HG02981 (cell line): ENCODE results near the gene ZMAT5.

Source experiments
- ATAC-seq: cut with Tn5 transposase; IDR thresholded peaks from one replicate; pipeline ENCODE4 v1.9.1; 2021; ENCODE audit warnings: mild to moderate bottlenecking, moderate library complexity; ENCODE audit not compliant: unreplicated experiment

ZMAT5 gene

DNA sequence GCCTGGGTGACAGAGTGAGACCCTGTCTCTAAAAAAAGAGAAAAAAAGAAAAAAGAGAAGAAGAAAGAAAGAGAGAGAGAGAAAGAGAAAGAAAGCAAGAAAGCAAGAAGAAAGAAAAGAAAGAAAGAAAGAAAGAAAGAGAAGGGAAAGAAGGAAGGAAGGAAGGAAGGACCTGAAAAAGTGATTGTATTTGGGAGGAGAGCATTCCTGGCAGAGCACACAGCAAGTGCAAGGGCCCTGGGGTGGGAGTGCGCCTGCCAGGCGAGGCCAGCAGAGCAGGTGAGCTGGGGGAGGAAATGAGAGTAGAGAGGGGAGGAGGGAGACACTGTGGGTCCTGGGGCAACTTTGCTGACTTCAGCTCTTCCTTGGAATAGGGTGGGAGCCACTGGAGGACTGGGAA, 54.7 kb downstream of the ZMAT5 start:
- no peak for ATAC-seq

DNA sequence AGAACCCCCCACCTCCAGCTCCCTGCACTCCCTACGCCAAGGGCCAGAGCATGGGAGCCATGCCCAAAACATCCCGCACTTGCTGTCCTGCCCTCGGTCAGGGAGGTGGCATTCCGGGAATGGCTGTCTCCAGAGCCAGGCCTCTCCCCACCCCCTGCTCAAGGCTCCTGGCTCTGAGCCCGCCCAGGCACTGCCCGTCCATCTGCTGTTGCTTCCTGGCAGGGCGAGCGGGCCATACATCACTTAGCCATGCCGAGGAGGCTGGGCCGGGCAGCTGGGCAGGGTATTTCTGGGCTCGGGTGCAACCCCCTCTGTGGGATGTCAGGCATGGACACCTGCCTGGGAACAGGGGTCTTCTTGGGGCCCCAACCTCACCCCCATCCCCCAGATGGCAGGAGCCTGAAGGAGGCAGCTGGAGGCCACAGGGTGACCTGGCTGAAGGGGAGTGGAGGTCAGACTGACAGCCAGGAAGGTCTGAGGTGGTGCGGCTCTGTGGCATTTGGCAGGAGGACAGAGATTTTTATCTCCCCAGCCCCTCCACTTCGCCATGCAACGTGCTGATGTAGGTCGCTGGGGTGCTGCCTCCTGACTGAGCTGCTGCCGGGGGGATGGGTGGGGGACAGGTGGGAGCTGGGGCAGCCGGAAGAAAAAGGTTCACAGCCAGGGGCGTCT, 55.7 kb downstream of the ZMAT5 start:
- no peak for ATAC-seq

DNA sequence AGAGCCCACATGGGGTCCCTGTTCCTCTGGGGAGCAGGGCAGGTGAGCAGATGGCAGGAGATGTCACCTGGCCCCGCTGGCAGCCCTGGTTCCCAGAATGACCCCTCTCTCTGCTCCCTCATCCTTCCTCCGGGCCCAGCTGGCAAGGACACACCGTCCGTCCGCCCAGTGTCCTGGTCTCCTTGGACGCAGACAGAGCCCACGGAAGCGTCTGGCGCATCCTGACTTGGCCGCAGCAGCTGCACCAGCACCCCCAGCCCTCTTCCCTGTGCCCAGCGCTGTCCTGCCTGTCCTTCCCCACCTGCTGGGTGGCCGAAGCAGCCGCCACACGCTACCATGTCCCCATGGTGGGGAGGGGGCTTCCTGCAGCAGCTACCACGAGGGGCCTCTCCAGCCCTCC, 56.6 kb downstream of the ZMAT5 start:
- ATAC-seq = no peak

DNA sequence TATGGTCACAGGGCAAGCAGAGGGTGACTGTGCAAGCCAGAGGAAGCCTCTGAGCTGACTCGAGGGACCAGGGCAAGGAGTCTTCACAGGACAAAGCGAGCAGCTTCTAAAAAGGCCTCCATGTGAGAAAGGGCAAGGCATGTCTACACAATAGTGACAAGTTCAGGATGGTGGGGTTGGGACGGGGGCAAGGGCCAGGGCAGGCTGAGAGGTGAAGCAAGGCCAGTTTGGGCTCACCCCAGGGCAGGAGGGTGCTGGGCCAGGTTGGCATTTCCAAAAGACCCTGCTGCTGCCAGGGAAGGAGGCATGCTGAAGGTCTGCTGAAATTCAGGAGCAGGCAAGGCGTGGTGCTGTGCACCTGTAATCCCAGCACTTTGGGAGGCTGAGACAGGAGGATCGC, 59.3 kb downstream of the ZMAT5 start:
- ATAC-seq = no peak

DNA sequence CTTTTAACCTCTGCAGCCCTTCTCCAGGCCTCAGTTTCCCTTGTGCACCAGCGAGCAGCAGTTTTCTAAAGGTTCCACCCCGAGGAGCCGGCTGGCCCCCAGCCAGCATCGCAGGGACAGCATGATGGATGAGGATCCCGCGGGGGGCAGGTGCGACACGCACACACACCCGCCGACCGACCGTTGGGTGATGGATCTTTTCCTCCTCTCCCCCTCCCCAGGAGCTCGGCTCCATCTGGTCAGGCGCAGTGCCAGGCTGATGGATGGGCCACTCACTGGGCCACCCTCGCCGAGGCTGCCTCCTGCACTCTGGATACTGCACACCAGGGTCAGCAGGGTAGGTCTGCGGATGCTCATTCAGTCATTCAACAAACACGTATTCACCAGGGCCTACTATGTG, 59.8 kb downstream of the ZMAT5 start:
- ATAC-seq = no peak

DNA sequence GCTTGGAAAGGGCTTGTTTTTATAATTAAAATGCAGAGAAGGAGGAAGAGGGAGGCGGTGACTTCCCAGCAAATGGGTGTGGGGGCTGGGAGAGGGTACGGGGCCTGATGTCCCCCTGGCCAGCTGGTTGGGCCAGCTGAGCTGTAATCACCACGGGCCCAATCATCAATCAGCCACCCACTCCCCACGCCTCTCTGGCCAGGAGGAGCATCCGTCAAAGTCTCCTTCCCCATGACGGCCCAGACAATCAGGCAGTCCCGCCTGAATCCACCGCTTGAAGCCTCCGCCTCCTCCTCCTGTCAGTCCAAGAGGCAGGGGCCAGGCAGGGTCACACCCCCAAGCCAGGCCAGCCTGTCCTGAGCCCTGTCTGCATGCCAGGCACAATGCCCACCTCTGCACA, 60.3 kb downstream of the ZMAT5 start:
- ATAC-seq = no peak

DNA sequence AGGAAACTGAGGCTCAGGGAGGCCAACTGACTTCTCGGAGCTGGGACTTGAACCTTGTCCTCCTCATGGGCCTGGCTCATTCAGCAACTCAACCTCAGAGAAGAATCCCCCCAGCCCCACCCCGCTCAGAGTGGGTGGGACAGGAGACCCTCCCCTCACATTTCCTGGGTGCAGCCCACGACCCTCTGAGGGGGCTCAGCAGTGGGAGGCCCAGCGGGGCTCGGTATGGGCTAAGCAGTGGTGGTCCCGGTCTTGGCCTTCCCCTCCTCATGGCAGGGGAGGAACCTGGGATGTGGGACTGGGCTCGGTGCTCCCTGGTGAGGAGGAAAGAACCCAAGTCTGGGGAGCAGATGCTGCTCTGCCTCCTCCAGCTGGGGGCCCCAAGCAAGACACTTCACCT, 61.2 kb downstream of the ZMAT5 start:
- ATAC-seq = no peak

DNA sequence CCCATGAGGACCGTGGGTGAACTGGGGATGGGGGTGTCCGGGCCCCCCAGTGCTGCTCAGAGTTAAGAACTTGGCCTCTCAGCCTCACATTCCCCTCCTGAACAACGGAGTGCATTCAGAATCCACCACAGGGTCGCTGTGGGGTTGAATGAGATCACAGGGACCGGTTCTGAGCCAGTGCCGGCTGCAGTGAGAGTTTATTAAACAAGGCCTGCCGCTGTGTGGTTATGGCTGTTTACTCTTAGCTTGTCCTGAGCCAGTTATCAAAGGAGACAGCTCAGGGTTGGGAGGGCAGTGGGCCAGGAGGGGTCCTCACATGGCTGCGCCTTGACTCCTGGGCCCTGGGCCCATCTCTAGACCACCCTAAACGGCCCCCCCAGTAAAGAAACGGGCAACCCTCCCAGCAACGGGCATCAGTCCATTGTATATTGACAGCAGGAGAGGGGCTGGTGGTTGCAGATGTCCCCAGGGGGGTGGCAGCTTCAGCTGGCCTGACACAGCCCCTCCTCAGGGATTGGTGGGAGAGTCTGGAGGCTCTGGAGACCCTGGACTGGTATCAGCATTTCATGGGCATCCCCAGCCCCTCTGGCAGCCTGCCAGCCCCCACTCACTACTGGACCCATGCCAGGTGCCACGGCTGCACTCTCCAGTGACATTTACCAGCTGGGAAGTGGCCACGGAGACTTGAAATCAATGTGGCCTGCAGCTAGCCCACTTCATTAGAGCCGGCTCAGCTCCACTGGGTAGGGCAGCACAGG, 62.1 kb downstream of the ZMAT5 start:
- no peak for ATAC-seq

DNA sequence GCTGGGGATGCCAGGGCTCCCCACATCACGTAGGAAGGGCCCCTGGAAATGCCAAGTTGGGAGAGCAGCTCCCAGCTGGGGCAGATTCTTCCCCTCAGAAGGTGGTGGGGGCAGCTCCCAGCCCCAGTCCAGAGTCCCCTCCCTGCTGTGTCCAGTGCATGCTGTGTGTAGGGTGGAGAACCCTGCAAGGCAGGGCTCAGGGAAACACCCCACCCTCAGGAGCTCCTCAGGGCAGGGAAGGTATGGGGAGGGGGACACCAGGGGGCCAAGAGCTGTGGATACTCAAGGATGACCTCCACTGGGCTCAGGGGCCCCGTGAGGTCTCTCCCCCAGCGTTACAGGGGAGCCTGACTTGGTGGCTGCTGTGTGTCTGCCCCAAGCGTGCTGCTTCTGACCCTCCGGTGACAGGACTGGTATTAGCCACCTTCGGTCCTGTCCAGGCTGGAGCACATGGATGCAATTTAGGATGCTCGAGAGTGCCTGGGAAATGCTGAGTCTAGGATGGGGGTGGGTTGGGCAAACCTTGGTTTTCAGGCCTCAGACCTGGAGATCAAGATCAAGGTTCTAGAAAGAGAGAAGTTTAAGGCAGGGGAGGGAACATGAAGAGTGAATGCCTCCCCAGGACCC, 63.1 kb downstream of the ZMAT5 start:
- ATAC-seq = no peak

DNA sequence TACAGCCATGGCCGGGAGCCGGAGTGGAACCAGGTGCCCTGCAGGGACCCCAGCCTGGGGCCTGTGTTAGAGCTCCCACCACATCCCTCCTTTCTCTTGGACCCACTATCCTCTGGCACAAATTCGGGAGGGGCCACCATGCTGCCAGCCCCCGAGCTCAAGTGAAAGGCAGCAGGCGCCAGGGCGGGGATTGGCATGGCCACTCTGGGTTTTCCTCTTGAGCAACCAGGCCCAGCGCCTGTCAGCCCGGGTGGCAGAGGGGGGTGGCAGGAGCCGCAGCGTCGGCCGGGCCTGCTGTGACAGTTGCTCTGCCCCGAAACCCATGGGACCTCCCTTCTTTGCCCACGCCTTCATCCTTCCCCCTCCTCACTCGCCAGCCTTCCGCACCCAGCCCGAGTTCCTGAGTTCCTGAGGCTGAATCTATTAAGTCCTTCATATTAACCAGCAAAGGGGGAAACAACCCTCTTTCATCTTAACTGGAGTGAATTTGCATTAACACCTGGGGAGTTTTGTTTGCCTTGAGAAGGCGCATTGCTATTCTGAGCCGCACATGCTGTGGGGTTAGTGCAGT, 63.8 kb downstream of the ZMAT5 start:
- ATAC-seq = no peak

DNA sequence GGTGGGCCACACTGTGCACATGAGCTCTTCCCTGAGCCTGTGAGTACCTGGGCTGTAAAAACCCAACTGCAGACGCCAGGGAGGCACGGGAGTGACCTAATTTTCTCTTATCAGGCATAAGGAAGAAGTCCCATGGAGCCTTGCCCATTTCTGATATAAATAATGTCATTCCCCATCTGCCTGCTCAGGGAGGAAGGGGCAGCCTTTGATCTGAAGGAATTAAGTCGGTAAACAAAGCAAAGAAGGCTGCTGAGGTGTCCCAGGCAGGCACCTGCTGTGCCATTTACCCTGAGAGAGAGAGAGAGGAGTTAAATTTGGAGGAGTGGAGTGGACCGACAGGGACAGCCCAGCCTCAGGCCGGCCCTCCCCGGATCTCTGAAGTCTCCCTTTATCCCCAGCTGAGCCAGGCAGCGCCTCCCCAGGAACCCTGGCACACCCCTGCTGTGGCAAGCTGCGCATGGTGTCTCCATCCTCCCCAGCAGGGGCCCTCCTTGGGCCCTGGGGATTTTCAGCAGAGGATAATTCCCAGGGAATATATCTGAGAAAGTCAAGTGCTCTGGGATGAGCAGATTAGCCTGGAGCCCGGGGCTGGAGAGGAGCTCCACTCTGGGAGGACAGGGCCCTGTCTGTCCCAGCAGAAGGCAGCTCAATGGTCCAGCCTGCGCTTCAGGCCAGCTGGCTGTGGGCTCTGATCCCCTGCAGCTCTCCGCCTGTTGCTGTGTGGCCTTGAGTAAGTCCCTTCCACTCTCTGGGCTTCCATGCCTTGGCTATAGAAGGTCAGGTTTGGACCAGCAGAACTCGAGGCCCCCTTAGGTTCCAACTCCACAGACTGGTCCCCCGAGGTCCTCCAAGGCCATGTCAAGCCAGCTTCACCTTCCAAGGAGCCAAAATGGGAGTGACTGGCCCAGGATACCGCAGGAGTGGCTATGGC, 64.5 kb downstream of the ZMAT5 start:
- no peak for ATAC-seq

DNA sequence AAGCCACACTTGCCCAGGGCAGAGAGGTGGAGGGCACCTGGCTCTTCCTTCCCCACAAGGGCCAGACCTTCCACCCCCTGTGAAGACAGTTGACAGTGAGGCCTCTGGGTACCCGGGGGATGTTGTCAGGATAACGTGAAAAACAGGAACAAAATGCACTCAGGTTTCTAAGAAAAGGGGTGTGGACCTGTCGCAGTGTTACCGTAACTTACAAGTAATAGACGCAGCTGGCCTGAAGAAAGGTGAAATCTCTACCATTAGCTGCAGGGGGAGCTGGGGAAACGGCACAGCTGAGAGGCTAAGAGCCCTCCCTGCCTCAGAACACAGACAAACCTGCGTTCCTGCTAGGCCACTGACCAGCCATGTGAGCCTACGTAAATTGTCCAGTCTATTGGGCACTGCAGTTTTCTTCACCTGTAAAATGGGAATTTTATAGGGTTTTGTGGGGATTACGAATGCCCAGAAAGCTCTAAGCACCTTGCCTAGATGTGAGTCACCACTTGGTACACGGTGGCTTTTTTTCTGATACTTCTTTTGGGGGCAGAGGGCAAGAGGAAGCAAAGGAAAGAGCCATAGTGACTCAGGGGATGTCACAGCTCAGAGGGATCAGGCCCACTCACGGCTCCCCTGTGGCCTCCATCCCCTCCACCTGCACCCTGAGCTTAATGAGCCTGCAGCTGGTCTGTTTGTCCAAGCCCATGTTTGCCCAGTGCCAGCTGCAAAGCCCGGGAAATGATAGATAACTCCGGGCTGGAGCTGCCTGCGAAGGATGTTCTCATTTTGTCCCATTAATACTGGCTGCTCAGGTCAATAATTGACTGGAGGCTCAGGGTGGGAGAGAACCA, 65.4 kb downstream of the ZMAT5 start:
- ATAC-seq = no peak

DNA sequence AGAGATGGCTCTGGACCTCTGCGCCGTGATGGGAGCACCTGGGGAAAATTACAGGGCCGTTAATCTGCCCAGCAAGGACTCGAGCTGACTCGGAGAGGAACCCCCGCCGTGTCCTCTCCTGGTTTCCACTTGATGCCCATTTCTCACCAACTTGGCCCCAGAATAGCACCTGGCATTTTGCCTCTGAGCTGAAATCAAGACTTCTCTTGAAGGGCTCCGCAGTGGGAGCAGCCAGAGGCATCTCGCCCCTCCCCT, 66.0 kb downstream of the ZMAT5 start:
- ATAC-seq = no peak

DNA sequence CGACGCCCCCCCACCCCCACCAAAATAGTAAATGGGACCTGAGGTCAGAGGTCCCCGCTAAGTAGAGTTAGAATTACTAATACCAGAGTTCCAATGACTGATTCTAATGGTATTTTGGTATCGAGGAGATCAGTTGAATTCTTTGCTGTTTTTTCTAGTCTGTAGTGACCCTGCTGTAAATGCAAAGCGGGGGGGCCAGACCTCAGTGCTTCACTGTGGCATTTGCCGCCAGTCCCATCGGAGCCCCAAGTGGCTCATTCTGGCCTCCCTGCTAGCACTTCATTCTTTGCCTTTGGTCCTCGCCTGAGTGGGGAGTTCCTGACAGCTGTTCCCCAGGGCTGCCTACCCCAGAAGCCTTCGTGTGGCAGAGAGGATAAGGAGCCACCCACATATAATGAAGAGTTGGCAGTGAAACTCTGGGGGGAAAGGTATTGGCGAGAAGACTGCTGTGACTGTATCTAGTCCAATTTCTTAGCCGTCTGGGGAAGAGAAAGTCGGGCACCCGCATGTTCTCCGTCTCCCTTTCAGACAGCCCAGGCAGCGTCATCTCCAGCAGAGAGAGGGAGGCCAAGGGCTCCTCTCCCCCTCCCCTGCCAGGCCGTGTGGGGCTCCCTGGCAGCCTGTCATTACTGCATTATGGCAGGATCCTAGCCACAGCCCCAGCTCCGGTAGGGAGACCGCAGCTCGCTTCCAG, 66.5 kb downstream of the ZMAT5 start:
- ATAC-seq = no peak

DNA sequence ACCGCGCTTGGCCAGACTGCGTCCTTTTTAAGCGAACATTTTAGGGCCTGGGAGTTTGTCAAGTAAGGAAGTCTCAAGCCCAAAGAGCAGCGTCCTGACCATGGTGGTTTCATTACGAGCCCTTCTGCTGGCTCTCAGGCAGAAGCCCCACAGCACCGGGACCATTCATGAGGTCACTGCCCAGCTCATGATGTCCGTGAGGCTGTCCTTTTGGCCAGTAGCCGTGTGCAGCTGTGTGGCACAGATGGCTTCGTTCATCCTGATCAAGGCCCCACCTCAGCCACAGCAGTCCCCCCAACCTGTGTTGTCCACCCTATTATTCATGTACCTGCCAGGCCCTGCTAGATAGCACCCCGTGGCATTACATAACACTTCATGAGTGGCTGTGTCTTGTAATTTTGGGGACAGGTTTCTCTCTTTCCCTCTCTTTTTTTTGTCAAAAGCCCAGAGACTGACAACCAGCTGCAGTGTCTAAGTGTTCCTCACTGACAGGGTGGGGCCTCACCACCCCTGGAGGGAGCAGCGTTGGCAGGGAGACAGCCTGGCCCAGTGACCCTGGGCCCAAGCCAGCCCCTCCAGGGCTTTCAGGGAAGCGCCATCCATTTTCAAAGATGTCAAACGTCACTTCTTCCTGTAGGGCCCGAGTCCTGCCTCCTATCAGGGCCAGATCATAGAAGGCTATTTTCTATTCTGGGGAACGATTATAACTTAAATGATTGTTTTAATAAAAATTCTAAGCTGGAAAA, 68.8 kb downstream of the ZMAT5 start:
- ATAC-seq = no peak

DNA sequence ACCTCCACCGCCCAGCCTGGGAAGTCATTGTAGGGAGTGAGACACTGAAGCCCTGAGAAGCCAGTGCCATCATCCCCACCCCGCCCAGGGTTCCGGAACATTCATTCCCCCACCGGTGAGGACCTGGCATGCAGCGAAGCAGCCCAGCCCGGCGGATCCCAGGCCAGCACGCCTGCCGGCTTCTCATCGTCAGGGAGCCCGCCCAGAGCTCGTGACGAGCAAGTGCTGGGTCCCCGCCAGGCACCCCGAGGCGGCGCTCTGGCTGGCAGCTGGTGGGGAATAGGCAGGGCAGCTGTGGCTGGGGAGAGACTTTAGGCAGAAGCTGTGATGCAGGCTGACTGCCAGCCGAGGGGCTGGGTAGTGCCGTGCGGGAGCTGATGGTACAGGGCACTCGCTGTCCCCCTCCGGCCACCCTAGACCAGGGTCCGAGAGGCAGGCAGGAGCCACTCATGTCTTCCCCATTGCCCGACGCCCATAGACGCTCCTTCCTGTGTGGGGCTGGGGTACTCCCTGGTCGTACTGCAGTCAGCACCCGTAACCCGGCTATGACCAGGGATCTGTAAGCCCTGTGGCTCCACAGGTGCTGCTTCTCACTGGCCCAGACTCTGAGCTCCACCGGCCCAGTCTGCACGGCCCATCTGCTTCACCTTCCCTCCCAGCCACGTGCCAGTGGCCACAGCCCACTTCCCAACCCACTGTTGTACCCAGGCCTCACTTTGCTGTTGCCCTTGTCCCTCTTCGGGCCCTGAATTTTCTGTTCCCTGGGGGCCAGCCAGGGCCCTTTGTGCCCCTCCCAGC, 71.5 kb downstream of the ZMAT5 start:
- ATAC-seq = no peak

DNA sequence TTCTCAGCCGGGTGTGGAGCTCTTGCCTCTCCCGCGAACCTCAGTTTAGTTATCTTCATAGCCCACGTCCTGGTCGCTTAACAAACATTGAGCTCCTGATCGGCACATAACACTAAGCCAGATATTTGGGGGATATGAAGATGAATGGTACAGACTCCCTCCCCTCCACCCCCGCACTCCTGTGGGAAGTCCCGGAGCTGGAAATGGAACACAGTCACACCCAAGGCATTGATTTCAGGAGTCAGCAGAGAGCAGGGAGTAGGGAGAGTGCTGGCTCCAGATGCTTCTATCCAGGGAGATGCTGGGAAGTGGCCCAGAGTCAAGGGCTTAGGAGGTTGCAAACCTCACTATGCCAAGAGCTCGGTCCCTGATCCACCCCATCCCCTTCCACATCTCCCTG, 73.1 kb downstream of the ZMAT5 start:
- ATAC-seq = no peak

DNA sequence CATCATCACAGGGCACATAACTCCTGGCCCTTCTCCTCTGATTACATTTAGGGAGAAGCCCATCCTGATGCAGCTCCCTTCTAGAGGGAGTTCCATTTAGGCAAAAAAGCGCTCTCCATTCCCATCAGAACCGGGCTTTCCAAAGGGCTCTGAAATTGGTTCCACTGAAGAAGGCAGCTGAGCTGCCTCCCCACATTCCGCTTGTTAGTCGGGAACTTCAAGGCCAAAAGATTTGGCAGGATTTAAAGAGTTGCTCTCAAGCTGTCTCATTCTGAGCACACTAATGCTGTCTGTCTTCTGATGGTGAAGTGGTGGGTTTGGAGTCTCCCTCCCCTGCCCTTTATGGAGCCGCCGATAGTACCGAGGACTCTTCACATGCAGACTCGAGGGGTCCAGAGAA, 73.6 kb downstream of the ZMAT5 start:
- no peak for ATAC-seq
